ENCODE measurements around the gene UNC13A. TPM values are rescaled to one million over a fixed set of nuclear protein-coding genes. Genes with fewer than 3 reads are reported as not detected.
"Not testable (repeated sequence)": the region's sequence is repeated elsewhere in the genome, so short reads cannot be mapped to it uniquely, and the experiment has no call there.

UNC13A gene
- total RNA-seq, 1 donor: under 0.01 TPM

- no peak for TF ChIP-seq CTCF (IDR thresholded peaks at IDR 0.05; ENCODE audit: insufficient read depth, low read depth, low read length)
- H3K4me3 ChIP-seq (ENCODE audit: low read depth, low read length): peak overlapping the region; percentile 77
- DNase-seq (ENCODE audit: low read depth): no peak
Measured at GRCh38 chr19:17556995-17557394, 131.2 kb downstream of the UNC13A start.

- peak overlapping the region; percentile 77 for H3K4me3 ChIP-seq (ENCODE audit: low read depth, low read length)
- no peak for TF ChIP-seq CTCF (IDR thresholded peaks at IDR 0.05; ENCODE audit: insufficient read depth, low read depth, low read length)
- peak; percentile 80 for DNase-seq (ENCODE audit: low read depth)
Measured at GRCh38 chr19:17555929-17556813, 132.0 kb downstream of the UNC13A start.

GRCh38 chr19:17555480-17555928 is 132.7 kb downstream of the UNC13A start, which contains the start of gene COLGALT1:
TSS of gene COLGALT1 (plus strand) at chr19:17555649. CDS start at chr19:17555714, 65 bp downstream.
- no peak for TF ChIP-seq CTCF (IDR thresholded peaks at IDR 0.05; ENCODE audit: insufficient read depth, low read depth, low read length)
- peak within 1 kb of the TSS; percentile 77 for H3K4me3 ChIP-seq (ENCODE audit: low read depth, low read length)
- peak; percentile 97 for DNase-seq (ENCODE audit: low read depth)

GRCh38 chr19:17554968-17555479 is 133.1 kb downstream of the UNC13A start:
- no peak for DNase-seq (ENCODE audit: low read depth)
- H3K4me3 ChIP-seq (ENCODE audit: low read depth, low read length): peak overlapping the region; percentile 77
- no peak for TF ChIP-seq CTCF (IDR thresholded peaks at IDR 0.05; ENCODE audit: insufficient read depth, low read depth, low read length)

- no peak for TF ChIP-seq CTCF (IDR thresholded peaks at IDR 0.05; ENCODE audit: insufficient read depth, low read depth, low read length)
- peak; percentile 94 for DNase-seq (ENCODE audit: low read depth)
- no peak overlapping the region for H3K4me3 ChIP-seq (ENCODE audit: low read depth, low read length)
Measured at GRCh38 chr19:17553256-17553655, 134.9 kb downstream of the UNC13A start.

- not testable (repeated sequence) for H3K4me3 ChIP-seq (ENCODE audit: low read depth, low read length); DNase-seq (ENCODE audit: low read depth)
Measured at GRCh38 chr19:17552735-17553134, 135.4 kb downstream of the UNC13A start.

Other genes with a start within 250 kb of the UNC13A start
- not detected in 2 replicates for gene TMEM221, start 239.7 kb downstream of the UNC13A start, total RNA-seq
- gene NXNL1, start 227.4 kb downstream of the UNC13A start, total RNA-seq: not detected in 2 replicates
- 10.8 and 15.5 TPM in 2 replicates for gene SLC27A1, start 217.8 kb downstream of the UNC13A start, total RNA-seq
- gene PGLS, start 176.7 kb downstream of the UNC13A start, total RNA-seq: 41.5 and 75.4 TPM in 2 replicates
- 103 and 119 TPM in 2 replicates for gene COLGALT1, start 132.7 kb downstream of the UNC13A start, total RNA-seq
- gene MAP1S, start 31.1 kb upstream of the UNC13A start, total RNA-seq: 14.8 and 15.1 TPM in 2 replicates
- gene FCHO1, start 63.1 kb upstream of the UNC13A start, total RNA-seq: 0.43 and 0.64 TPM in 2 replicates
- not detected in 2 replicates for gene B3GNT3, start 106.8 kb upstream of the UNC13A start, total RNA-seq
- gene INSL3, start 133.2 kb upstream of the UNC13A start, total RNA-seq: not detected in 2 replicates
- 6.1 and 7.8 TPM in 2 replicates for gene JAK3, start 159.6 kb upstream of the UNC13A start, total RNA-seq
- 686 and 964 TPM in 2 replicates for gene RPL18A, start 171.6 kb upstream of the UNC13A start, total RNA-seq
- gene SLC5A5, start 183.6 kb upstream of the UNC13A start, total RNA-seq: not detected in 2 replicates
- 22.9 and 25.1 TPM in 2 replicates for gene CCDC124, start 244.7 kb upstream of the UNC13A start, total RNA-seq